Measurements from ENCODE around the gene EPB41L4B. TPM values are rescaled to one million over a fixed set of nuclear protein-coding genes. Genes with fewer than 3 reads are reported as not detected.

EPB41L4B gene
- total and polyA plus RNA-seq, 4 experiments from 2014 or later, result not detected

Other genes starting within 250 kb of the EPB41L4B start
- gene TMEM245, start 201.1 kb downstream of the EPB41L4B start, total RNA-seq, result 10 to 100 TPM; 72.6 to 74.3 TPM
- 10 to 100 TPM; 28.9 to 41.3 TPM for gene TMEM245, start 201.1 kb downstream of the EPB41L4B start, polyA plus RNA-seq
- not detected for gene FRRS1L, start 153.8 kb downstream of the EPB41L4B start, total RNA-seq
- not detected for gene FRRS1L, start 153.8 kb downstream of the EPB41L4B start, polyA plus RNA-seq
- not detected for gene PTPN3, start 177.2 kb upstream of the EPB41L4B start, total RNA-seq
- not detected for gene PTPN3, start 177.2 kb upstream of the EPB41L4B start, polyA plus RNA-seq

All from CD4-positive, alpha-beta memory T cell (primary cell).